IMR-90 (cell line): Measurements from ENCODE around the gene KCNMA1.

Source experiments
- BHLHE40 ChIP-seq: fragments of 150-350 bp; IDR thresholded peaks from 2 replicates; pipeline ENCODE4 v1.6.1; 2016; ENCODE audit warnings: mild to moderate bottlenecking, low read depth, low read length
- CEBPB ChIP-seq: IDR thresholded peaks from 2 replicates; pipeline ENCODE4 v1.6.1; 2012; ENCODE audit warnings: low read depth, low read length, improper control_type of control experiment
- FOS ChIP-seq: fragments of 150-350 bp; IDR thresholded peaks from 2 replicates; pipeline ENCODE4 v1.6.1; 2016; ENCODE audit warnings: low read depth, low read length
- NFE2L2 ChIP-seq: fragments of 150-350 bp; IDR thresholded peaks from 2 replicates; pipeline ENCODE4 v1.6.1; 2016; ENCODE audit warnings: low read depth, mild to moderate bottlenecking, low read length
- POLR2A ChIP-seq: IDR thresholded peaks from 2 replicates; pipeline ENCODE4 v1.6.1; 2012; ENCODE audit warnings: mild to moderate bottlenecking, low read depth, low read length
- RCOR1 ChIP-seq: IDR thresholded peaks from 2 replicates; pipeline ENCODE4 v1.6.1; 2012; ENCODE audit warnings: mild to moderate bottlenecking, low read length, improper control_type of control experiment; ENCODE audit not compliant: insufficient replicate concordance
- TF ChIP-seq, protein P1 (sequence below): conservative IDR thresholded peaks from 2 replicates; pipeline ENCODE4 v1.5.1; 2012; ENCODE audit warnings: mild to moderate bottlenecking, low read depth, low read length, improper control_type of control experiment

DNA sequence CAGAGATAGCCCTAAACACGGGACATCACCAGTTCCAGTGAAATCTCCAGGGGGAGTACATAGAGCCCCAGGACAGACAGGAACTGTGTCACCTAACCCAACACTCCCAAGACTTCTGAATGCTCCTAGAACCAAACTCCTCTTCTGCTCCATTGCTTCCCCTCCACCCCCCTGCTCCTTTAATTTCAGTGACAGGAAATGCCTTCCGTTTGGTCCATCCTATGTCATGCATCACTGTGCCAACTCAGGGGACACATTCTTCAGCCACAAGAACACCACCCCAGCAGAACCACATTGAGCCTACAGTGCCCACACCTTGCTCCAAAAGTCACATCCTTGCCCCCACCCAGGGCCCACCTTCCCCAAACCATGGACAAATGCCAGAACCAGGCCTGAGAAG is 100.5 kb downstream of the KCNMA1 start:
- TF ChIP-seq, protein P1, sequence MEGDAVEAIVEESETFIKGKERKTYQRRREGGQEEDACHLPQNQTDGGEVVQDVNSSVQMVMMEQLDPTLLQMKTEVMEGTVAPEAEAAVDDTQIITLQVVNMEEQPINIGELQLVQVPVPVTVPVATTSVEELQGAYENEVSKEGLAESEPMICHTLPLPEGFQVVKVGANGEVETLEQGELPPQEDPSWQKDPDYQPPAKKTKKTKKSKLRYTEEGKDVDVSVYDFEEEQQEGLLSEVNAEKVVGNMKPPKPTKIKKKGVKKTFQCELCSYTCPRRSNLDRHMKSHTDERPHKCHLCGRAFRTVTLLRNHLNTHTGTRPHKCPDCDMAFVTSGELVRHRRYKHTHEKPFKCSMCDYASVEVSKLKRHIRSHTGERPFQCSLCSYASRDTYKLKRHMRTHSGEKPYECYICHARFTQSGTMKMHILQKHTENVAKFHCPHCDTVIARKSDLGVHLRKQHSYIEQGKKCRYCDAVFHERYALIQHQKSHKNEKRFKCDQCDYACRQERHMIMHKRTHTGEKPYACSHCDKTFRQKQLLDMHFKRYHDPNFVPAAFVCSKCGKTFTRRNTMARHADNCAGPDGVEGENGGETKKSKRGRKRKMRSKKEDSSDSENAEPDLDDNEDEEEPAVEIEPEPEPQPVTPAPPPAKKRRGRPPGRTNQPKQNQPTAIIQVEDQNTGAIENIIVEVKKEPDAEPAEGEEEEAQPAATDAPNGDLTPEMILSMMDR: no peak
- TF ChIP-seq POLR2A (no peak), CEBPB (no peak), FOS (no peak), RCOR1 (no peak), BHLHE40 (no peak), NFE2L2 (no peak)
